Measurements from ENCODE around the gene PLCH1. TPM values are rescaled to one million over a fixed set of nuclear protein-coding genes. Genes with fewer than 3 reads are reported as not detected.

The PLCH1 gene
- total and polyA plus RNA-seq, 2 of the 13 experiments (the other 11 are each of a cell fraction or from before 2014, with no cell fraction given): 2.0 to 3.0 TPM

DNA sequence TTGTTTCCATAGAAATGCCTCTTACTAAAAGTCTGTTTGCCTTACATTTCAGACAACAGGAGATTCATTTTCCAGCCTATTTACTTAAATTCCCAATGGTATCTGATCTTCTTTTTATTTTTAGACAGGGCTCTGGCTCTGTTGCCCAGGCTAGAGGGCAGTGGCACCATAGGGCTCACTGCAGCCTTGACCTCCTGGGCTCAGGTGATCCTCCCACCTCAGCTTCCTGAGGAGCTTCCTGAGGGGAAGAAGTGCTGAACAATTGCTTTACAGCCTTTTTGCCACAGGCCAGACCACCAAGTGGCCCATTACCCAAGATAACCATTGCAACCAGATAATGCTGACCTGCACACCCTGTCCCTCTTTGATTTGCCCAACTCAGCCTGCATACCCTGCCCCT is 126.3 kb downstream of the PLCH1 start (continued):
- no peak for TF ChIP-seq SOX13 (IDR thresholded peaks at IDR 0.05)
- peak in 1 of 2 experiments; percentile 14; a peak in 1 of 4 replicates for TF ChIP-seq SOX13 (CRISPR knock-in tag; conservative IDR thresholded peaks at IDR 0.05 in 1 of 2, IDR thresholded peaks at IDR 0.05 in 1 of 2)
- TF ChIP-seq, protein P1, sequence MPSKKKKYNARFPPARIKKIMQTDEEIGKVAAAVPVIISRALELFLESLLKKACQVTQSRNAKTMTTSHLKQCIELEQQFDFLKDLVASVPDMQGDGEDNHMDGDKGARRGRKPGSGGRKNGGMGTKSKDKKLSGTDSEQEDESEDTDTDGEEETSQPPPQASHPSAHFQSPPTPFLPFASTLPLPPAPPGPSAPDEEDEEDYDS (CRISPR knock-in tag; IDR thresholded peaks at IDR 0.05): no peak
- TF ChIP-seq FOXC1 (CRISPR knock-in tag; IDR thresholded peaks at IDR 0.05; ENCODE audit: borderline replicate concordance): no peak
- TF ChIP-seq RXRB (CRISPR knock-in tag; IDR thresholded peaks at IDR 0.05; ENCODE audit: borderline replicate concordance): 0 out of 2 replicates have a peak, but pooled peaks have one; percentile 24
- no peak for TF ChIP-seq SOX5 (CRISPR knock-in tag; IDR thresholded peaks at IDR 0.05; ENCODE audit: borderline replicate concordance)
- TF ChIP-seq, protein P2, sequence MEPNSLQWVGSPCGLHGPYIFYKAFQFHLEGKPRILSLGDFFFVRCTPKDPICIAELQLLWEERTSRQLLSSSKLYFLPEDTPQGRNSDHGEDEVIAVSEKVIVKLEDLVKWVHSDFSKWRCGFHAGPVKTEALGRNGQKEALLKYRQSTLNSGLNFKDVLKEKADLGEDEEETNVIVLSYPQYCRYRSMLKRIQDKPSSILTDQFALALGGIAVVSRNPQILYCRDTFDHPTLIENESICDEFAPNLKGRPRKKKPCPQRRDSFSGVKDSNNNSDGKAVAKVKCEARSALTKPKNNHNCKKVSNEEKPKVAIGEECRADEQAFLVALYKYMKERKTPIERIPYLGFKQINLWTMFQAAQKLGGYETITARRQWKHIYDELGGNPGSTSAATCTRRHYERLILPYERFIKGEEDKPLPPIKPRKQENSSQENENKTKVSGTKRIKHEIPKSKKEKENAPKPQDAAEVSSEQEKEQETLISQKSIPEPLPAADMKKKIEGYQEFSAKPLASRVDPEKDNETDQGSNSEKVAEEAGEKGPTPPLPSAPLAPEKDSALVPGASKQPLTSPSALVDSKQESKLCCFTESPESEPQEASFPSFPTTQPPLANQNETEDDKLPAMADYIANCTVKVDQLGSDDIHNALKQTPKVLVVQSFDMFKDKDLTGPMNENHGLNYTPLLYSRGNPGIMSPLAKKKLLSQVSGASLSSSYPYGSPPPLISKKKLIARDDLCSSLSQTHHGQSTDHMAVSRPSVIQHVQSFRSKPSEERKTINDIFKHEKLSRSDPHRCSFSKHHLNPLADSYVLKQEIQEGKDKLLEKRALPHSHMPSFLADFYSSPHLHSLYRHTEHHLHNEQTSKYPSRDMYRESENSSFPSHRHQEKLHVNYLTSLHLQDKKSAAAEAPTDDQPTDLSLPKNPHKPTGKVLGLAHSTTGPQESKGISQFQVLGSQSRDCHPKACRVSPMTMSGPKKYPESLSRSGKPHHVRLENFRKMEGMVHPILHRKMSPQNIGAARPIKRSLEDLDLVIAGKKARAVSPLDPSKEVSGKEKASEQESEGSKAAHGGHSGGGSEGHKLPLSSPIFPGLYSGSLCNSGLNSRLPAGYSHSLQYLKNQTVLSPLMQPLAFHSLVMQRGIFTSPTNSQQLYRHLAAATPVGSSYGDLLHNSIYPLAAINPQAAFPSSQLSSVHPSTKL (CRISPR knock-in tag; IDR thresholded peaks at IDR 0.05): peak; percentile 25; the same call in 1 of the 2 replicates

DNA sequence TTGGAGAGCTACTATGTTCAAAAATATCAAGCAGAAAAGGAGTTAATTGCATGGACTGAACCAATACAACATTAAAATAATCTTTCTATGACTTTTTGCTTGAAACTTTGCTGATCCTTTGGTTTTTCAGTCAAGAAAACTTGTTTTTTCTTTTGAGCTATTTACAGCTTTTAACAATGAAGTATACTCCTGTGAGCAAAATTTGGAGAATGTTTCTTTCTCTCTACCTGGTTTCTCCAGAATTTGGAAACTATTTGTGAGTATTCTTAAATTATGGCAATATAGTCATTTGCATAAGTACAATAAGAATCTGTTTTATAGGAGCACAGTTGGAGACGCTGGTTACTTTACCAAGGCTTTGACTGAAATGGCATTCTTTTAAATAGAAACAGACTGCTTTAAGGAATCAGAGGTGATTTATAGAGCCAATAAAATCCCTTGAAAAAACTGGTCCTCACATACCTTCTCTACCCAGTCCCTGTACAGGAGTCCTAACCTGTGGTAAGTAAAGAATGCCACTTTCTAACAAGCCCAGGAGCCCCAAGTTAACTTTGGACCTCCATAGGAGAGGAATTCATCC is 127.4 kb downstream of the PLCH1 start:
- no peaks in the 10 kb centered on the region for H3K27me3 ChIP-seq (ENCODE audit: control insufficient read depth in 1 of 2, insufficient read depth in 2 of 2, low read length in 2 of 2)
- CTCF ChIA-PET (ENCODE audit: low intra/inter-chr PET ratio, low total read pairs): no interaction called here
- H2AFZ ChIP-seq (ENCODE audit: low read length): no peak overlapping the region
- ATAC-seq (no peak), DNase-seq (ENCODE audit: low spot score) (no peak), FAIRE-seq (no peak)
- POLR2A ChIA-PET: no interaction called here
- H3K36me3 ChIP-seq (replicated peaks in 1 of 2; ENCODE audit: control insufficient read depth in 1 of 2, insufficient read depth in 2 of 2, low read length in 2 of 2): no peaks in the 10 kb centered on the region
- no peaks in the 10 kb centered on the region for H3K79me2 ChIP-seq (ENCODE audit: insufficient read depth, low read length)
- peaks cover 71% of the 10 kb centered on the region for H3K4me1 ChIP-seq (ENCODE audit: insufficient read depth, low read length)
- no TSS peak for BruUV-seq (replicated peaks)
- no peaks in the 10 kb centered on the region for H4K20me1 ChIP-seq (ENCODE audit: insufficient read depth, low read length)
- intact Hi-C loops (cut with micrococcal nuclease; ENCODE audit: unreplicated experiment): no loop called here
- in situ Hi-C loops (cut with HindIII; ENCODE audit: extremely low pct_ligation_motif_present, low pct_unique_long_range_greater_than_20kb): no loop called here
- peaks cover 16% of the 10 kb centered on the region for H3K9me3 ChIP-seq (ENCODE audit: low read length)
- H3K9ac ChIP-seq (ENCODE audit: insufficient read depth, low read depth, low read length): no peak overlapping the region
- no peak overlapping the region for H3K27ac ChIP-seq (ENCODE audit: extremely low read length, insufficient read depth, low read length)
- H3K4me3 ChIP-seq (replicated peaks in 1 of 3; ENCODE audit: insufficient read depth in 1 of 3, low read depth in 2 of 3, low read length in 3 of 3): no peak overlapping the region
- 100% methylated on average over 1 of the region's 1 CpG for WGBS (ENCODE audit: low lambda C conversion rate)
- H3K4me2 ChIP-seq (ENCODE audit: low read depth, low read length): no peak overlapping the region
- TF ChIP-seq RFX3 (CRISPR knock-in tag; IDR thresholded peaks at IDR 0.05) (no peak), ZNF101 (CRISPR knock-in tag; IDR thresholded peaks at IDR 0.05; ENCODE audit: borderline replicate concordance, low read depth) (no peak), HNRNPL (IDR thresholded peaks at IDR 0.05; ENCODE audit: low read depth, low read length) (no peak), HOXA3 (CRISPR knock-in tag; IDR thresholded peaks at IDR 0.05) (no peak), ZNF629 (CRISPR knock-in tag; conservative IDR thresholded peaks at IDR 0.05) (no peak), HIVEP1 (CRISPR knock-in tag; IDR thresholded peaks at IDR 0.05) (no peak), ZKSCAN8 (CRISPR knock-in tag; IDR thresholded peaks at IDR 0.05; ENCODE audit: borderline replicate concordance) (no peak)
- TF ChIP-seq, protein P3, sequence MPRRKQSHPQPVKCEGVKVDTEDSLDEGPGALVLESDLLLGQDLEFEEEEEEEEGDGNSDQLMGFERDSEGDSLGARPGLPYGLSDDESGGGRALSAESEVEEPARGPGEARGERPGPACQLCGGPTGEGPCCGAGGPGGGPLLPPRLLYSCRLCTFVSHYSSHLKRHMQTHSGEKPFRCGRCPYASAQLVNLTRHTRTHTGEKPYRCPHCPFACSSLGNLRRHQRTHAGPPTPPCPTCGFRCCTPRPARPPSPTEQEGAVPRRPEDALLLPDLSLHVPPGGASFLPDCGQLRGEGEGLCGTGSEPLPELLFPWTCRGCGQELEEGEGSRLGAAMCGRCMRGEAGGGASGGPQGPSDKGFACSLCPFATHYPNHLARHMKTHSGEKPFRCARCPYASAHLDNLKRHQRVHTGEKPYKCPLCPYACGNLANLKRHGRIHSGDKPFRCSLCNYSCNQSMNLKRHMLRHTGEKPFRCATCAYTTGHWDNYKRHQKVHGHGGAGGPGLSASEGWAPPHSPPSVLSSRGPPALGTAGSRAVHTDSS (CRISPR knock-in tag; conservative IDR thresholded peaks at IDR 0.05): no peak
- TF ChIP-seq, protein P4, sequence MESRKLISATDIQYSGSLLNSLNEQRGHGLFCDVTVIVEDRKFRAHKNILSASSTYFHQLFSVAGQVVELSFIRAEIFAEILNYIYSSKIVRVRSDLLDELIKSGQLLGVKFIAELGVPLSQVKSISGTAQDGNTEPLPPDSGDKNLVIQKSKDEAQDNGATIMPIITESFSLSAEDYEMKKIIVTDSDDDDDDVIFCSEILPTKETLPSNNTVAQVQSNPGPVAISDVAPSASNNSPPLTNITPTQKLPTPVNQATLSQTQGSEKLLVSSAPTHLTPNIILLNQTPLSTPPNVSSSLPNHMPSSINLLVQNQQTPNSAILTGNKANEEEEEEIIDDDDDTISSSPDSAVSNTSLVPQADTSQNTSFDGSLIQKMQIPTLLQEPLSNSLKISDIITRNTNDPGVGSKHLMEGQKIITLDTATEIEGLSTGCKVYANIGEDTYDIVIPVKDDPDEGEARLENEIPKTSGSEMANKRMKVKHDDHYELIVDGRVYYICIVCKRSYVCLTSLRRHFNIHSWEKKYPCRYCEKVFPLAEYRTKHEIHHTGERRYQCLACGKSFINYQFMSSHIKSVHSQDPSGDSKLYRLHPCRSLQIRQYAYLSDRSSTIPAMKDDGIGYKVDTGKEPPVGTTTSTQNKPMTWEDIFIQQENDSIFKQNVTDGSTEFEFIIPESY (CRISPR knock-in tag; IDR thresholded peaks at IDR 0.05): no peak

All from HepG2 (cell line).